SK-N-SH treated with all-trans-retinoic acid at 6 μM for 48 hours (cell line): ENCODE data around the gene EML5.

Experiments
- BACH2 ChIP-seq: fragments of 250-450 bp; sonication (Bioruptor Pico); IDR thresholded peaks from 2 replicates; pipeline ENCODE4 v1.9.0; 2021; ENCODE audit warnings: mild to moderate bottlenecking, borderline replicate concordance
- SNAI2 ChIP-seq: fragments of 250-450 bp; sonication (Bioruptor Pico); IDR thresholded peaks from 2 replicates; pipeline ENCODE4 v1.5.0; 2020; ENCODE audit warnings: mild to moderate bottlenecking, moderate library complexity
- TCF4 ChIP-seq: fragments of 250-450 bp; sonication (Bioruptor Pico); IDR thresholded peaks from 2 replicates; pipeline ENCODE4 v1.8.0; 2021; ENCODE audit warnings: mild to moderate bottlenecking, moderate library complexity, borderline replicate concordance
- ZFP3 ChIP-seq: fragments of 250-450 bp; sonication (Bioruptor Pico); IDR thresholded peaks from 2 replicates; pipeline ENCODE4 v1.5.0; 2020; ENCODE audit warnings: mild to moderate bottlenecking, moderate library complexity
- ZFP30 ChIP-seq: fragments of 450-650 bp; formaldehyde crosslinking; IDR thresholded peaks from 2 replicates; pipeline ENCODE4 v1.5.0; 2022; ENCODE audit warnings: mild to moderate bottlenecking, moderate library complexity
- TF ChIP-seq, protein P1 (sequence below): fragments of 250-450 bp; sonication (Bioruptor Pico); IDR thresholded peaks from 2 replicates; pipeline ENCODE4 v1.8.0; 2021; ENCODE audit warnings: low read depth, mild to moderate bottlenecking, moderate library complexity, borderline replicate concordance
- TF ChIP-seq, protein P2 (sequence below): fragments of 250-450 bp; sonication (Bioruptor Pico); IDR thresholded peaks from 2 replicates; pipeline ENCODE4 v1.5.0; 2020; ENCODE audit warnings: mild to moderate bottlenecking, moderate library complexity
- TF ChIP-seq, protein P3 (sequence below): fragments of 250-450 bp; sonication (Bioruptor Pico); IDR thresholded peaks from 2 replicates; pipeline ENCODE4 v1.5.1; 2020; ENCODE audit warnings: low read depth, mild to moderate bottlenecking, moderate library complexity
- TF ChIP-seq, protein P4 (sequence below): fragments of 250-450 bp; sonication (Bioruptor Pico); IDR thresholded peaks from 2 replicates; pipeline ENCODE4 v1.8.0; 2020; ENCODE audit warnings: mild to moderate bottlenecking, moderate library complexity, borderline replicate concordance

DNA sequence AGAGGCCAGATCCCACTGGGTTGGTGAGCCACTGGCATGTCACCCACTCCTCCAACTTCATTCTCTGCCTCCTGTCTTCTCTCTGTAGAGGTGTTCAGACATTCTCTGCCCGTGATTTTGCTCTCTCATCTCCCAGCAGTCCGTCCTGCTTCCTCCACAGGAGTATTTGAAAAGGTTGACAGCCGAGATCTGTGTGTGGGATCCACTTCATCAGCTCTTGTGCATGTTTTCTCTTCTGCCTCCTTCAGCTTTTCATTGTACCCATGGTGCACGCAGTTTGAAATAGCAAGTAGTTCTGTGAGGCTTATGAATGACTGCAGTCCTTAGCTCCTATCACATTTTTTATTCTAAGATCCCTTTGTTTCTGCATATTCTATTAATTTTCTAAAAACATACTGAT is 195.2 kb downstream of the EML5 start:
- TF ChIP-seq SNAI2 (CRISPR knock-in tag), result no peak
- TF ChIP-seq, protein P1, sequence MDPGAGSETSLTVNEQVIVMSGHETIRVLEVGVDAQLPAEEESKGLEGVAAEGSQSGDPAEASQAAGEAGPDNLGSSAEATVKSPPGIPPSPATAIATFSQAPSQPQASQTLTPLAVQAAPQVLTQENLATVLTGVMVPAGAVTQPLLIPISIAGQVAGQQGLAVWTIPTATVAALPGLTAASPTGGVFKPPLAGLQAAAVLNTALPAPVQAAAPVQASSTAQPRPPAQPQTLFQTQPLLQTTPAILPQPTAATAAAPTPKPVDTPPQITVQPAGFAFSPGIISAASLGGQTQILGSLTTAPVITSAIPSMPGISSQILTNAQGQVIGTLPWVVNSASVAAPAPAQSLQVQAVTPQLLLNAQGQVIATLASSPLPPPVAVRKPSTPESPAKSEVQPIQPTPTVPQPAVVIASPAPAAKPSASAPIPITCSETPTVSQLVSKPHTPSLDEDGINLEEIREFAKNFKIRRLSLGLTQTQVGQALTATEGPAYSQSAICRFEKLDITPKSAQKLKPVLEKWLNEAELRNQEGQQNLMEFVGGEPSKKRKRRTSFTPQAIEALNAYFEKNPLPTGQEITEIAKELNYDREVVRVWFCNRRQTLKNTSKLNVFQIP, result no peak
- no peak for TF ChIP-seq ZFP3 (CRISPR knock-in tag)
- TF ChIP-seq BACH2 (CRISPR knock-in tag), result no peak
- TF ChIP-seq, protein P2, sequence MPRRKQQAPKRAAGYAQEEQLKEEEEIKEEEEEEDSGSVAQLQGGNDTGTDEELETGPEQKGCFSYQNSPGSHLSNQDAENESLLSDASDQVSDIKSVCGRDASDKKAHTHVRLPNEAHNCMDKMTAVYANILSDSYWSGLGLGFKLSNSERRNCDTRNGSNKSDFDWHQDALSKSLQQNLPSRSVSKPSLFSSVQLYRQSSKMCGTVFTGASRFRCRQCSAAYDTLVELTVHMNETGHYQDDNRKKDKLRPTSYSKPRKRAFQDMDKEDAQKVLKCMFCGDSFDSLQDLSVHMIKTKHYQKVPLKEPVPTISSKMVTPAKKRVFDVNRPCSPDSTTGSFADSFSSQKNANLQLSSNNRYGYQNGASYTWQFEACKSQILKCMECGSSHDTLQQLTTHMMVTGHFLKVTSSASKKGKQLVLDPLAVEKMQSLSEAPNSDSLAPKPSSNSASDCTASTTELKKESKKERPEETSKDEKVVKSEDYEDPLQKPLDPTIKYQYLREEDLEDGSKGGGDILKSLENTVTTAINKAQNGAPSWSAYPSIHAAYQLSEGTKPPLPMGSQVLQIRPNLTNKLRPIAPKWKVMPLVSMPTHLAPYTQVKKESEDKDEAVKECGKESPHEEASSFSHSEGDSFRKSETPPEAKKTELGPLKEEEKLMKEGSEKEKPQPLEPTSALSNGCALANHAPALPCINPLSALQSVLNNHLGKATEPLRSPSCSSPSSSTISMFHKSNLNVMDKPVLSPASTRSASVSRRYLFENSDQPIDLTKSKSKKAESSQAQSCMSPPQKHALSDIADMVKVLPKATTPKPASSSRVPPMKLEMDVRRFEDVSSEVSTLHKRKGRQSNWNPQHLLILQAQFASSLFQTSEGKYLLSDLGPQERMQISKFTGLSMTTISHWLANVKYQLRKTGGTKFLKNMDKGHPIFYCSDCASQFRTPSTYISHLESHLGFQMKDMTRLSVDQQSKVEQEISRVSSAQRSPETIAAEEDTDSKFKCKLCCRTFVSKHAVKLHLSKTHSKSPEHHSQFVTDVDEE (CRISPR knock-in tag), result no peak
- TF ChIP-seq, protein P3, sequence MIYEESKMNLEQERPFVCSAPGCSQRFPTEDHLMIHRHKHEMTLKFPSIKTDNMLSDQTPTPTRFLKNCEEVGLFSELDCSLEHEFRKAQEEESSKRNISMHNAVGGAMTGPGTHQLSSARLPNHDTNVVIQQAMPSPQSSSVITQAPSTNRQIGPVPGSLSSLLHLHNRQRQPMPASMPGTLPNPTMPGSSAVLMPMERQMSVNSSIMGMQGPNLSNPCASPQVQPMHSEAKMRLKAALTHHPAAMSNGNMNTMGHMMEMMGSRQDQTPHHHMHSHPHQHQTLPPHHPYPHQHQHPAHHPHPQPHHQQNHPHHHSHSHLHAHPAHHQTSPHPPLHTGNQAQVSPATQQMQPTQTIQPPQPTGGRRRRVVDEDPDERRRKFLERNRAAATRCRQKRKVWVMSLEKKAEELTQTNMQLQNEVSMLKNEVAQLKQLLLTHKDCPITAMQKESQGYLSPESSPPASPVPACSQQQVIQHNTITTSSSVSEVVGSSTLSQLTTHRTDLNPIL (CRISPR knock-in tag), result no peak
- TF ChIP-seq, protein P4, sequence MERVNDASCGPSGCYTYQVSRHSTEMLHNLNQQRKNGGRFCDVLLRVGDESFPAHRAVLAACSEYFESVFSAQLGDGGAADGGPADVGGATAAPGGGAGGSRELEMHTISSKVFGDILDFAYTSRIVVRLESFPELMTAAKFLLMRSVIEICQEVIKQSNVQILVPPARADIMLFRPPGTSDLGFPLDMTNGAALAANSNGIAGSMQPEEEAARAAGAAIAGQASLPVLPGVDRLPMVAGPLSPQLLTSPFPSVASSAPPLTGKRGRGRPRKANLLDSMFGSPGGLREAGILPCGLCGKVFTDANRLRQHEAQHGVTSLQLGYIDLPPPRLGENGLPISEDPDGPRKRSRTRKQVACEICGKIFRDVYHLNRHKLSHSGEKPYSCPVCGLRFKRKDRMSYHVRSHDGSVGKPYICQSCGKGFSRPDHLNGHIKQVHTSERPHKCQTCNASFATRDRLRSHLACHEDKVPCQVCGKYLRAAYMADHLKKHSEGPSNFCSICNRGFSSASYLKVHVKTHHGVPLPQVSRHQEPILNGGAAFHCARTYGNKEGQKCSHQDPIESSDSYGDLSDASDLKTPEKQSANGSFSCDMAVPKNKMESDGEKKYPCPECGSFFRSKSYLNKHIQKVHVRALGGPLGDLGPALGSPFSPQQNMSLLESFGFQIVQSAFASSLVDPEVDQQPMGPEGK (CRISPR knock-in tag), result no peak
- no peak for TF ChIP-seq ZFP30 (CRISPR knock-in tag)
- no peak for TF ChIP-seq TCF4
